Gastrocnemius medialis (tissue), 4 donors: Measurements from ENCODE around the gene SLC38A6. TPM values are rescaled to one million over a fixed set of nuclear protein-coding genes. Genes with fewer than 3 reads are reported as not detected.

ENCODE experiments used
- ATAC-seq, 2 donors: fragments of 150-250 bp; one replicate each; pipeline ENCODE4 v1.9.1; 2016
- DNase-seq, 2 donors: peaks; one replicate each; pipeline ENCODE4 v3.0.0-alpha.2; 2019
- H3K27ac ChIP-seq, 4 donors: fragments of 200-600 bp; sonication (generic); 1 replicate in 1 of 4; 2 replicates in 3 of 4; pipeline ENCODE4 v1.5.1; 2016 to 2018; ENCODE audit warnings: mild to moderate bottlenecking in 2 of 4, moderate library complexity in 1 of 4
- H3K27me3 ChIP-seq, 3 donors: fragments of 200-600 bp; sonication (generic) in 2 of 3; 1 replicate in 1 of 3; 2 replicates in 2 of 3; pipeline versions ENCODE4 v1.5.1 to v1.6.0; 2016 to 2019; ENCODE audit warnings: mild to moderate bottlenecking in 1 of 3, moderate library complexity in 1 of 3
- H3K36me3 ChIP-seq, 2 donors: fragments of 200-600 bp; sonication (generic) in 1 of 2; one replicate each; pipeline ENCODE4 v1.5.1; 2017 to 2018
- H3K4me1 ChIP-seq, 2 donors: fragments of 200-600 bp; sonication (generic) in 1 of 2; one replicate each; pipeline ENCODE4 v1.5.1; 2016 to 2017; ENCODE audit warnings: mild to moderate bottlenecking in 2 of 2
- H3K4me3 ChIP-seq, 4 donors: fragments of 200-600 bp; sonication (generic) in 3 of 4; 1 replicate in 1 of 4; 2 replicates in 3 of 4; pipeline ENCODE4 v1.5.1; 2016 to 2019; ENCODE audit warnings: mild to moderate bottlenecking in 2 of 4
- H3K9me3 ChIP-seq, 3 donors: fragments of 200-600 bp; sonication (generic) in 2 of 3; 1 replicate in 1 of 3; 2 replicates in 2 of 3; pipeline ENCODE4 v1.5.1; 2016 to 2019
- CTCF ChIP-seq, 5 experiments: fragments of 450-650 bp in 3 of 5; fragments of 200-600 bp in 2 of 5; sonication (generic) in 2 of 5; IDR thresholded peaks in 4 of 5; conservative IDR thresholded peaks in 1 of 5; 1 replicate in 4 of 5; 2 replicates in 1 of 5; pipeline ENCODE4 v1.5.1; 2016 to 2019; ENCODE audit warnings: antibody characterized with exemption in 5 of 5, mild to moderate bottlenecking in 3 of 5, moderate library complexity in 3 of 5
- POLR2A ChIP-seq, 2 donors: fragments of 450-650 bp; IDR thresholded peaks; one replicate each; pipeline ENCODE4 v1.6.1; 2017; ENCODE audit warnings: antibody characterized with exemption in 2 of 2, mild to moderate bottlenecking in 2 of 2, moderate library complexity in 2 of 2
- in situ Hi-C, 4 donors: fragments of 200-750 bp; cut with MboI; loops; one replicate each; pipeline versions ENCODE4 v1.15.0 to v1.8.0; 2017; ENCODE audit warnings: low sequenced_read_pairs in 4 of 4
- intact Hi-C: fragments of 100-400 bp; cut with DNase I; formaldehyde crosslinking; loops from one replicate; pipeline ENCODE4 v1.15.1; 2023; ENCODE audit warnings: low total_unique reads
- total RNA-seq, 4 donors: library from RNA; depleted of rRNA; stranded (reverse); fragments of >200 nt; gene quantifications; one replicate each; pipeline versions ENCODE4 v1.1.0 to v1.2.3, GENCODE V29; 2016

SLC38A6 gene
- total RNA-seq, 4 donors from 2014 or later = 4.0 to 22.6 (median 7.0) TPM

- TF ChIP-seq POLR2A (IDR thresholded peaks at IDR 0.05) (no peak), CTCF (IDR thresholded peaks at IDR 0.05 in 4 of 5, conservative IDR thresholded peaks at IDR 0.05 in 1 of 5) (no peak)
- peak in 1 of 2 donors; percentile 21 for ATAC-seq
- no peaks in the 10 kb centered on the region for H3K9me3 ChIP-seq
- H3K4me1 ChIP-seq = peaks cover 29 to 31% of the 10 kb centered on the region in 2 donors
- H3K27ac ChIP-seq = peak overlapping the region; percentile 66 to 71 (median 66)
- H3K4me3 ChIP-seq = no peak overlapping the region
- in situ Hi-C loops (no loop called here), intact Hi-C loops (no loop called here)
- no peaks in the 10 kb centered on the region for H3K36me3 ChIP-seq
- H3K27me3 ChIP-seq = no peaks in the 10 kb centered on the region
- no peak for DNase-seq
Measured at GRCh38 chr14:61101803-61102548, 120.9 kb downstream of the SLC38A6 start.

Other genes starting within 250 kb of the SLC38A6 start
- 10 to 100 TPM; 50.1 to 69.2 (median 62.0) TPM for gene MNAT1, start 246.5 kb upstream of the SLC38A6 start, total RNA-seq
- gene TRMT5, start 166 bp upstream of the SLC38A6 start, total RNA-seq = 1 to 10 TPM; 5.9 to 7.6 (median 6.5) TPM